Stimulated activated CD8-positive, alpha-beta memory T cell treated with anti-CD3 and anti-CD28 coated beads, Interleukin-4, amount 100 ng/mL, for 24 hours (primary cell): Measurements from ENCODE around the gene PCNX3.

Experiments
- DNase-seq: peaks from one replicate; pipeline ENCODE4 v3.0.0-alpha.2; 2020; ENCODE audit warnings: low read depth

PCNX3 gene

DNA sequence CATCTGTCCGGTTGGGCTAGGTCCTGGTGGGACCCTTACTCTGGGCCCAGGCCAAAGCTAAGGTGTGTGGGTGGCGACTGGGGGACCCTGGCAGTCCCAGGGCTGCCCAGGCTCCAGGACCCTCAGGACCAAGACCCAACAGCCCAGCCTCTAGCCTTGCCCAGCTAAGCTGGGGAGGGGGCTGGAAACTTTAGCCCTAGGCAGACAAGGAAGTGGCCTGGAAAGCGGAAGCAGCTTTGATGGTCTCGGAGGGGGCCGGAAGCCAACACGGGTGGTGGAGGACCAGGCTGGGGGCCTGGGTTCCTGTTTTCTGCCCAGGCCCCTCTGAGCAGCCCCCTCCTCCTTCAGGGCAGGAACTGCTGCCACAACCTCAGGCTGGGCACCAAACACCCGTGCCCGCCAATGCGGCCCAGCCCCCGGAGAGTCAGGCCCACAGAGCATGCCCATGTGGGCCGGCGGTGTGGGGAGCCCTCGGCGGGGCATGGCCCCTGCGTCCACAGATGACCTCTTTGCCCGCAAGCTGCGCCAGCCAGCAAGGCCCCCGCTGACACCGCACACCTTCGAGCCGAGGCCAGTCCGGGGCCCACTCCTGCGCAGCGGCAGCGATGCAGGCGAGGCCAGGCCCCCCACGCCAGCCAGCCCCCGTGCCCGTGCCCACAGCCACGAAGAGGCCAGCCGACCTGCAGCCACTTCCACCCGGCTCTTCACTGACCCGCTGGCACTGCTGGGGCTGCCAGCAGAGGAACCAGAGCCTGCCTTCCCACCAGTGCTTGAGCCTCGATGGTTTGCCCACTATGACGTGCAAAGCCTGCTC is 25.1 kb downstream of the PCNX3 start:
- DNase-seq, result no peak

DNA sequence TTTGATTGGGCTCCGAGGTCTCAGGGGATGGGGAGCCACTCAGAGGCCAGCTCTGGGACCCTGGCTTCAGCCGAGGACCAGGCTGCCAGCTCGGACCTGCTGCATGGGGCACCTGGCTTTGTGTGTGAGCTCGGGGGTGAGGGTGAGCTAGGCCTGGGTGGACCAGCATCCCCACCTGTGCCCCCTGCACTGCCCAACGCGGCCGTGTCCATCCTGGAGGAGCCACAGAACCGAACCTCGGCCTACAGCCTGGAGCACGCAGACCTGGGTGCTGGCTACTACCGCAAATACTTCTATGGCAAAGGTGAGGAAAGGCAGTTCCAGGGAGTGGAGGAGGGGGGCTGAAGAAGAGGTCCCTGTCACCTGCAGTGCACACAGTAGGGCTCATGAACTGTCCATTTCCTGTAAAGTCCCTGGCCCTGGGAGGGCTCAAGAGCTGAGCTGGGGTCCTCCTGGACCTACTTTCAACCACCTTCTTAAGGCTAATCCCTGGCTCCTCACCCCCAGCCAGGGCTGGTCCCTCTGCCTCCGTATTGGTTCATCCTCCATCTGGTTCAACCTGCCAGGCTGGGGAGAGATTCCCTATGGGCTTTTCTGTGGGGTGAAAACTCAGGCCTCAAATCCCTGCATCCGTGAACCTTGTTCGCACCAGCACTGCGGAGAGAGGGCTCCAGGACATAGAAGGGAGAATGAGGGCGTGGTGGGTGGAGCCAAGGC is 25.9 kb downstream of the PCNX3 start:
- no peak for DNase-seq

- DNase-seq, result no peak
Measured at GRCh38 chr11:65642014-65642671, 26.6 kb downstream of the PCNX3 start.

GRCh38 chr11:65643971-65644370 is 28.4 kb downstream of the PCNX3 start:
- DNase-seq, result no peak

DNA sequence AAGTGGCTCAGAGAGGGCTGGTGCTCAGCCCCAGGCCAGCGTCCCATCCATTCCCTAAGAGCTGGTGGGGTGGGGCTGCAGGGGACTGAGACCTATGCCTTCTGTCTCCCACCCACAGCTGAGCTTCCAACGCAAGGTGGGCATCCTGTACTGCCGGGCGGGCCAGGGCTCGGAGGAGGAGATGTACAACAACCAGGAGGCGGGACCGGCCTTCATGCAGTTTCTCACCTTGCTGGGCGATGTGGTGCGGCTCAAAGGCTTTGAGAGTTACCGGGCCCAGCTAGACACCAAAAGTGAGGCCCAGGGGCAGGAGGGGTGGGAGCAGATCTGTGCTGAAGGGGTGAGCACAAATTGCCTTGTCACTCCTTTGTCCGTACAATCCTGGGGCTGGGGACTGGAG is 29.3 kb downstream of the PCNX3 start:
- no peak for DNase-seq

GRCh38 chr11:65645710-65646109 is 30.1 kb downstream of the PCNX3 start:
- DNase-seq, result no peak

GRCh38 chr11:65646288-65646957 is 30.8 kb downstream of the PCNX3 start:
- no peak for DNase-seq

GRCh38 chr11:65646958-65647701 is 31.6 kb downstream of the PCNX3 start:
- no peak for DNase-seq

- no peak for DNase-seq
Measured at GRCh38 chr11:65648997-65649493, 33.5 kb downstream of the PCNX3 start.

DNA sequence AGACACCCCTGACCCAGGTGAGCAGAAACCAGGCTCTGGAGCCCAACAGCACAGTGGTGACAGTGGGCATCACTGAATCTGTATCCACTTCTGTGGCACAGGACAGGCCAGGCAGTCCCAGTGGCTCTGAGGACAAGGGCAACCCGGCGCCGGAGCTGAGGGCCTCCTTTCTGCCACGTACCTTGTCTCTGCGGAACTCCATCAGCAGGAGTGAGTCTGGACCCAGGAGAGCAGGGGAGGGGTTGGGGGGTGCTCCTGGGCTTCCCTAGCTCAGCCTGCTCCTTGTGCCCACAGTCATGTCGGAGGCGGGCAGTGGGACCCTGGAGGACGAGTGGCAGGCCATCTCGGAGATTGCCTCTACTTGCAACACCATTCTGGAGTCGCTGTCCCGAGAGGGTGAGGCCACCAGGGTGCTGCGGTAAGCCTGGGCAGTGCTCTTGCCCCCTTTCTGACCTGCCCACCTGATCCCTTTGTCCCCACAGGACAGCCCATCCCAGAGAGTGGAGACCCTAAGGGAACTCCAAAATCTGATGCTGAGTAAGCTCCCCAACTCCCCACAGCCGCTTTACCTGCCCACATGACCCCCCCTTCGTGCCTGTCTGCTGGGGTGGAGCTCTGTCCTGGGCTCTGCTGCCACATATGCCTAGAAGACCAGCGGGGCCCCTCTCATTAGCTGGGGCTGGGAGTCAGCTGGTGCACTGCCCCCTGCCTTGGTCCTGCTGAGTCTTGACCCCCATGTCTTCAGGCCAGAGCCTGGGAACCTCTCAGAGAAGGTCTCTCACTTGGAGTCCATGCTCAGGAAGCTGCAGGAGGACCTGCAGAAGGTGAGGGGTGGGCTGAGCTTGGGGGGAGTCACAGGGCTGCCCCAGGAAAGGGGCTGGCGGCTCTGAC is 34.3 kb downstream of the PCNX3 start:
- no peak for DNase-seq

- no peak for DNase-seq
Measured at GRCh38 chr11:65650547-65651338, 35.2 kb downstream of the PCNX3 start.

- no peak for DNase-seq
Measured at GRCh38 chr11:65651339-65651588, 35.7 kb downstream of the PCNX3 start.

- DNase-seq, result no peak
Measured at GRCh38 chr11:65651589-65652510, 36.3 kb downstream of the PCNX3 start.

DNA sequence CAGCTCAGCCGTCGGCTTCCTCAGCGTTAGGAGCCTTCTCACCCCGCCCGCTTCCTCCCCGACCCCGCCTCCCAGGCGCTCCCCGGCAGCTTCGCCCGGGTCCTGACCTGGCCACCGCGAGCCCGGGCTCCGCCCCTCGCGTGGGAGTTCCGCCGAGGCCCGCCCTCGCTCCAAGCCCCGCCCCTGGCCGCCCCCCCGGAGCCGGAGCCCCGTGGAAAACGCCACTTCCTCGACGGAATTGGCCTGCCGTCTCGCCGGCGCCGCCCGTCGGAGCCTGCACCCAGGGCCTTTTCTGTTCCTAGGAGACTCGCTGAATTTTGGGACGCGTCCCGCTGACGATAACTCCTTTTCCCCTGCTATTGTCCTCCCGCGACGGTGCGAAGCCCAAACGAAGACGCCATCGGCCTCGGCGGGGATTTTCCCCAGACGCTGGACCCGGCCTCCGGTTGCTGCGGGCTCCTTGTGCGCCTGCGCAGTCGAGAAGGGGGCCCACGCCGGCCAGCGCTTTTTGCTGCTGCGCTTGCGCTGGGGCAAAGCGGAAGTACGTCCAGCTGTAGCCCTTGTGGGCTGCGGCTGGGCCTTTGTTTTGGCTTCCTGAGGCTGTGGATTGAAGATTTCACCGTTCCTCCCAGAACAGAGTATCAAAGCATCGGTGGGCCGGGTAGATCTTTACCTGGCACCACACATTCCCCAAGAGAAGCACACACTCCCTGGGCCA is 37.1 kb downstream of the PCNX3 start:
- DNase-seq, result peak; percentile 96

- DNase-seq, result no peak
Measured at GRCh38 chr11:65653229-65654225, 38.0 kb downstream of the PCNX3 start.

GRCh38 chr11:65654375-65655349 is 39.1 kb downstream of the PCNX3 start:
- no peak for DNase-seq
